Cardiac septum (tissue), 1 donor: ENCODE results near the gene FBXW10. TPM values are rescaled to one million over a fixed set of nuclear protein-coding genes. Genes with fewer than 3 reads are reported as not detected.
"Not testable (repeated sequence)": the region's sequence is repeated elsewhere in the genome, so short reads cannot be mapped to it uniquely, and the experiment has no call there.

Experiments used
- DNase-seq: peaks from one replicate; pipeline ENCODE4 v3.0.0-alpha.2; 2020; ENCODE audit warnings: low spot score
- intact Hi-C: fragments of 100-400 bp; cut with DNase I; formaldehyde crosslinking; loops from one replicate; pipeline ENCODE4 v1.14.0; 2022
- total RNA-seq: library from RNA; stranded (reverse); fragmentation: NEBNext Ultra II Directional; extraction: Animal tissue kit (Norgen Biotek cat#: 25700); gene quantifications from one replicate; pipeline ENCODE4 v1.2.1, GENCODE V29; 2021
- donor health status: DM: no; HTN: no; CAD: no.

FBXW10 gene
- total RNA-seq, 1 donor from 2014 or later: 0.51 TPM

DNA sequence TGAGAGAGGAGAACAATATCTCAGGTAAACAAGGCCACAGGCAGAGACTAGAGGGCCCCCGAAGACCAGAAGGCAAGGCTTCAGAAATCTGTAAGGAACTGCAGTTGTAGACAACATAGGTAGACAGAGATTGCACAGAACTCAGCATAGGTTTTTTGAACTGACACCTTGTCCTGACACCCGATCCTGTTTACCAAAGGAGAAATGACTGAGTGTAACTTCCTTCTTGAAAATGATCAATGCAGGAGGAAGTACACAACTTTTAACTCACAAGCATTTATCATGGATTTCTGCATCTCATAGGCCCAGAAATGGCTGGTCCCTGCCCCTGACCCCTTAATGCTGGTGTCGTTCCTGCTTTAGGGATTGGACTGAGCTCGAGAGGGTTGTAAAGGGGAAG is 872 bp downstream of the FBXW10 start:
- intact Hi-C loops, DNase-seq: not testable (repeated sequence)

DNA sequence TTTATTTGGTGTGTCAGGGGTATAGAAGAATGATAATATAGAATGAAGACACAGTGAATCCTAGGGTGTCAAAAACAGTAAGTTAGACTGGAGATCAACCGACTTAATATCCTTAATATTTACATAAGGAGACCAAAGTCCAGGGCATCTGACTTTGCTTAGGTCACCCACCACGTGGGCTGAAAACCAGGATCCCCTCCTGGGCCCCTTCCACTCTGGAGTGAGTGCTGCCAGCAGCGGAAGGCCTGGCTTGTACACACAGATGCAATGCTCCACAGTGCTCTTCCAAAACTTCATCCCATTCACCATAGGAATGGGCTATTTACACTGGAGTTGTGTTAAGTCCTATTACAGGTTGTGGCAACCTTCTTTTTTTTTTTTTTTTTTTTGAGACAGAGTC is 2.7 kb downstream of the FBXW10 start:
- intact Hi-C loops, DNase-seq: not testable (repeated sequence)

DNA sequence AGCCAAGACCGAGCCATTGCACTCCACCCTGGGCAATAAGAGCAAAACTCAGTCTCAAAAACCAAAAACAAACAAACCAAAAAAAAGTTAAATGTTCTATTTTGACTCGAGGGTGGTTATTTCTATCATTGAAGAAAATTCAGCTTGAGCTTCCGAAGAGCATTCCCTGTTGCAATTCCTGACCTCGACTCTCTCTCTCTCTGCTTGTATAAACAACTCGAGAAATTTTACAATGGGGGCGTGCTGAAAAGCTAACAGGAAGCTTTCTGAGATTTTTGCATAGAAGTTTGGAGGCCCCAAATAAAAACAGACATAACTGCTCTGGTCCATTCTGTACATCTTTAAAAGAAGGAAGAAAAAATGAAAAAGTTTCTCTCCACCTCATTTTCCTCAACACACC is 3.6 kb downstream of the FBXW10 start:
- DNase-seq, intact Hi-C loops: not testable (repeated sequence)

DNA sequence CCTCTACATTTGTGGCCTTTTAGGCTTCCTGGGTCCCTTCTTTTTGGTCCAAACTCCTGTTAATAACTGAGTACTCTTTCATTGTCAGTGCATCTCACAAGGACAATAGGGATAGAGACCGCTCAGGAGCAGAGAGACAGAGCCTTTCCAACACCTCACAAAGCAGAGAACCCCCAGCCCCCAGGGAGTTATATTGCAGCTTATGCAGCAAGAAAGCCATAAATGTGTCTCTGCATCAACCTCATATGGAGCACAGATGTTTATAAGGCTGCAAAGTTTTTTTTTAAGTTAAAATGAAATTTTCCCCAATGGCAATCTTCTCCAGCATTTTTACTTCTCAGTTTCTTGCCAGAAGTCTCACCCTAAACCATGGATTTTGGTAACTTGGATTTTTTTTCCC is 6.4 kb downstream of the FBXW10 start:
- intact Hi-C loops, DNase-seq: not testable (repeated sequence)

DNA sequence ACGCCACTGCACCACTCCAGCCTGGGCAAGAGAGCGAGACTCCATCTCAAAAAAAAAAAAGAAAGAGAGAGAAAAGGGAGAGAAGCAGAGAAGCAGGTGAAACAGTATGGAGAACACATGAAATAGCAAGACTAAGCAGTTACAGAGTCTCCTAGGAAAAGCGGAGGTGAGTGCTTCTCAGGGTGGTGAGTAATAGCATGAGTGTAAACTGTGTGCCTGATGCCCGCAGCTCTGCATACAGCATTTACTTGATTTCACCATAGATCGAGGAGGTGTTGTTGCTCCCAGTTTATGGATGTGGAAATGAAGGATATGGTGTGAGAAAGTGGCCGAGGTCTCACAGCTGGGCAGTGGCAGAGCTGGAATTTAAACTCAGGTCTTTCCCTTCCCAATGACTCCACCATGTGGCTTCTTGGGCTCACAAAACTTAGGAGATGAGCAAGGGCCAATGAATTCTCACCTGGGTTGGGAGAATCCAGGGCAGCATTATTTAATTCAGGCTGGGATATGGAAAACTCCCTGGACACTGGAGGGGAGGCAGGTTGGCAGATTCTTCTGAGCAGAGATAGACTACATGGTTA is 10.1 kb downstream of the FBXW10 start:
- intact Hi-C loops, DNase-seq: not testable (repeated sequence)

DNA sequence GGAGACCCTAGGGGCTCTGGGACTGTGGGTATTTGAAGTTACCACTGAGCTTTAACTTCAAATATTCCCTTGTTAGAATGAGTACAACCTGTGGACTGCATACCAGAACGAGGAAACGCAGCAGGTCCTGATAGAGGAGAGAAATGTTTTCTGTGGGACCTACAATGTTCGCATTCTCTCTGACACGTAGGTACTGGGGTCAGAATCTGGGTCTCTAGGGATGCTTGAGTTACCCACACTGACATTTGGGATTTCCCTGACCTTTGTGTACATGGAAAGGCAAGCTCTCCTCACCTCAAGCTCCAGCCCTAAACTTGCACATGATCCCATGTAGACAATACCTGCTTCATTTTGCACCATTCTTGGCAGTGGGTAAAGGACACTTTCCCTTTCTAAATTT is 12.1 kb downstream of the FBXW10 start:
- DNase-seq, intact Hi-C loops: not testable (repeated sequence)

DNA sequence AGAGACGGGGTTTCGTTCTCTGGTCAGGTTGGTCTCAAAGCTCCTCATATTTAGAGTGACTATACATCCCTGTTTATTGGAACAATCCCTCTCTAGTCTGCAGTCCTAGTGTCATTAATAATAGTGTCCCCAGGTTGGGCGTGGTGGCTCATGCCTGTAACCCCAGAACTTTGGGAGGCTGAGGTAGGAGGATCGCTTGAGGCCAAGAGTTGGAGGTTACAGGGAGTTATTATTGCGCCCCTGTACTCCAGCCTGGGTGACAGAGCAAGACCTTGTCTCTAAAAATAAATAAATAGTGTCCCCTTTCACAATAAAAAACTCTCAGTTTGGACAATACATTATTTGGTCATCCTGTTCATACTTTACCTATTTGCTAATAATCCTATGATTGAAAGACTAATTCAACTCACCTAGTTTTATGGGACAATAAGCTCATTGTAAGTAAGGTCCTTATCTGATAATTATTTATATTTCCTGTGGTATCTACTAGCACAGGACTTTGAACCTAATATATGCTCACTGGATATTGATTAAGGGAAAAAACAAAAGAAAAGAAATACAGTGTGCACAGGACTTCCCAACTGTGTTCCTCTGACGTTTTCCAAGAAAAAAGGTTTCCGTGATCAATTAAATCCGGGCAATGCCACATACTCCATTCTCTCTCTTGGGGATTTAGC is 13.7 kb downstream of the FBXW10 start:
- intact Hi-C loops: not testable (repeated sequence)

DNA sequence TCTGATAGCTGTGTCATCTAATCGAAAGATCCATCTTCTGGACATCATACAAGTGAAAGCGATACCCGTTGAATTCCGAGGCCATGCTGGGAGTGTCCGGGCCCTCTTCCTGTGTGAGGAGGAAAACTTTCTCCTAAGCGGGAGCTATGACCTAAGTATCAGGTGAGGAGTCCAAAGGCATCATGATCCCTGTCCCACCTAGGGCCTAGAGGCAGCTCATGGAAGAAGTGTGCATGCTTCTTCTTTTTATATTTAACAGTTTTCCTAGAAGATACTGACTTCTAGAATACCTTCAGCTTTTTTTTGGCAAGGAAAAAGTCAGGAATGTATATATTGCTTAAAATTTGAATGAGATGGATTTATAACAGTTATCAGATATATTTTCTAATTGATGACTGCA is 14.5 kb downstream of the FBXW10 start:
- DNase-seq, intact Hi-C loops: not testable (repeated sequence)

More for the DNA sequence above, 13.7 kb downstream of the FBXW10 start:
- not testable (repeated sequence) for DNase-seq

DNA sequence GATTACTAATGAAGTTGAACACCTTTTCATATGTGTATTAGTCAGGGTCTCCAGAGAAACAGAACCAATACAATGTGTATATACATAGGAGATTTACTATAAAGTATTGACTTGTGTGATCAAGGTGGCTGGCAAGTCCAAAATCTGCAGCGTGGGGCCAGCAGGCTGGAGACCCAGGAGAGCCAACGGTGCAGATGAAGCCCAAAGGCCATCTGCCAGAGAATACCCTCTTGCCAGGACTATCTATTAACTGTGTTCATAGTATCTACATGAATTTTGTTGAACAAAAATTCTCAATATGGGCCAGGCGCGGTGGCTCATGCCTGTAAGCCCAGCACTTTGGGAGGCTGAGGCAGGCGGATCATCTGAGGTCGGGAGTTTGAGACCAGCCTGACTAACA is 16.4 kb downstream of the FBXW10 start:
- intact Hi-C loops, DNase-seq: not testable (repeated sequence)

DNA sequence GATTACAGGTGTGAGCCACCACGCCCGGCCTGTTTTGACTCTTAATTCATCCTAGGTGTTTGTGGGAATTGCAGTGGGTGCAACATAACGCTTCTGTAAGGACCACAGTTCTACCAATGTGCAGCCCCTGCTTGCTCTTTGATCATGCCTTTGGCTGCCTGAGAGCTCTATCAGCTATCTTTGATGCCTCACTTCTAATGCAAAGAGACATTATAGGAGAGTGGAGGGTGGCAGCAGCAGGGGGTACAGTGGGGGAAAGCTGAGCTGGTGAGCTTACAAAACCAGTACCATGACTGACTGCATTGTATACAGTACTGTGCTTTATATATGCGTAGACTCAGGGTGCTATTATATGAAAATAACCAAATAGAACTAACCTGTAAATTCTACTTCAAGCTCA is 26.7 kb downstream of the FBXW10 start:
- intact Hi-C loops: not testable (repeated sequence)

DNA sequence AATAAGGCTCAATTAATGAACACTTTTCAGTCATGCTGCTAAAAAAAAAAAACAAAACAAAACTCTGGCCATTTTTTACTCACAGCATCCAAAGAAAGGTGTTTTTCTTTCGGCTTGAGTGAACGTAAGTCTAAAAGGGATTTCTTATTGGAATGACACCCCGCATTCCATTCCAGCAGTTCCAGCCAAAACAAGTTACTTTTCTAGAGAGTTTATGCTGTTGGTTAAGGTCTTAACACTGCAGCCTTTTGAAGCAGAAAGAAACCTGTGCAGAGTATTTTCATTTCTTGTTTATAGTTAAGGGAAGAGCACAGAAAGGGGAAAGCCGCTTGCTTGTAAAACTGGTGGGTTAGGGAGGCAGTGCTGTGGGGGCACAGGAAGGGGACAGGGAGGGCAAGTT is 27.2 kb downstream of the FBXW10 start:
- intact Hi-C loops, DNase-seq: not testable (repeated sequence)

More for the DNA sequence above, 26.7 kb downstream of the FBXW10 start:
- DNase-seq: not testable (repeated sequence)

DNA sequence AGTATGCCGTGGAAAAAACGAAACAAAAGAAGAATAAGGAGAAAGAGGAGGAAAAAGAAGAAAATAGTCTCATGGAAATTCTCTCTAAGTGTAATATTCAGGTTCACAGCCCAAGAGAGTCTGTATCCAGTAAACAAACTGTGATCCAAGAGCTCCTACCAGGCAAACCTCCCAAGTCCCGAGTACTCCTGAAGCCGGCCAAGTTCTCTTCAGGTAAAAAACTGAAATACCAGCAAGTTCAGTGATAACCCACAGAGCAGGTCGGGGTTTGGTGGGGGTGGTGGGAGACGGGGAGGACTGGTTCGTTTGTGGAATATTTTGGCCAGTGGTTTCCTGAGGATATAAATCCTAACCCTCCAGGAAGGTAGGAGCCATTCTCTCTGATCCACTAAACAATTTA is 28.6 kb downstream of the FBXW10 start:
- intact Hi-C loops: no loop called here
- no peak for DNase-seq

DNA sequence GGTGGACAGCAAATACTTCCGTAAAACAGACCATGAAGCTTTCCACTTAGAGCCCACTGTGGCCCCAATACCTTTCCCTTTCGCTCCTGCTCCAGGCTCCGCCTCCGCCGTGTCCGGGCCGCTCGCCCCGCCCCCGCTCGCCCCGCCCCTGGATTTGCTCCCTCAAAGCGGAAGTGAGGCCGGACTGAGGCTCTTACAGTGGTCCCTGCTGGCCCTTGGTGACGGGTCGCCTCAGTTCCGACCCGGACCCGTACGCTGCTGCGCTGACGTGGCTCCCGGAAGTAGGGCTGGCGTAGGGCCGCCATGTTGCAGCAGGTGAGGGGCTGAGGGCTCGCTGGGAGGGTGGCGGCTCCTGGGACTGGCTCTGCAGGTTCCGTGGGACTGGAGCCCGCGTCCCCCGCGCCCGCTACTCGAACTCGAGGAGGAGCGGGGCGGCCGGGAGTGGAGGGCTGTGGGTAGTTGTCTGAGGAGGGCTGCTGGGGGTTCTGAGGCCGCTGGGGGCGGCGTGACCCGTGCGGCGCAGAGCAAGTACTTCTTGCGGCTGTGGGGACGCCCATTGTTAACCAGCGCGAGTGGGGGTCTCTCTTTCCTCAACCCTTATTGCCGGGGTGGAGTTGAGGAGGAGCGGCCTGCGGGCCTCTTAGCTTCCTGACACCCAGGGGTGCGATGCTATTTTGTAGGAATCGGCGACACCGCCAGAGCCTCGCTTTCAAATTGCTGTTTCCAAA is 37.3 kb downstream of the FBXW10 start, which contains the start of gene TVP23B:
Gene TVP23B (plus strand): TSS at position 193 of the 728 bp plus-strand sequence. CDS start 111 bp downstream, at position 304.
- peak; percentile 99 for DNase-seq
- intact Hi-C loops: not testable (repeated sequence)

DNA sequence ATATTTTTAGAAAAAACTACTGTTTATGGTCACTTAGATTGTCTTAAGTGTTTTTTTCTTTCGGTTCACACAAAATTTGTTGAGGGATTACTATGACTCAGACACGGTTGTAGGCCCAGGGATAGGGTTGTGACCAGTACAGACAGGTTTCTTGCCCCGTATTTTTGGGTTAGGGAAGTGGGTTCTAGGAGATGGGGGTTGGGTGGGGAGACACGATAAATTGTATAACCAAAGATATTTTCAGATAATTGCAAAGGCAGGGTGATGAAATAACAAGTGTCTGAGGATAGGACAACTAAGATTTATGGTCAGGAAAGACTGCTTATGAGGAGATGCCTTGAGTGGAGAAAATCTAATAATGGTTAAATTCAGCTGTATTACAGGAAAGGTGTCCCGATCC is 38.0 kb downstream of the FBXW10 start:
- DNase-seq, intact Hi-C loops: not testable (repeated sequence)

DNA sequence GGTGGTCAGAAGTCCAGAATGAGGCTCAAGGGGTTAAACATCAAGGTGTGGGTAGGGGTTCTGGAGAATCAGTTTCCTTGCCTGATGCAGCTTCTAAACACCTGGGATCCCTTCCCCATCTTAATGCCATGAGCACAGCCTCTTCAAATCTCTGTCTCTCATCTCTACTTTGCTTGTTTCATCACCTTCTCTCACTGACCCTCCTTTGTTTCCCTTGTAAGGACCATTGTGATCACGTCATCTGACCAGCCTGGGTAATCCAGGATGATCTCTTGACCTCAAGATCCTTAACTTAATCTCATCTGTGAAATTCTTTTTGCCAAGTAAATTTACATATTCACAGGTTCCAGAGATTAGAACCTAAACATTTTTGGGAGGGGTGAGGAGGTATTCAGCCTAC is 42.1 kb downstream of the FBXW10 start:
- intact Hi-C loops, DNase-seq: not testable (repeated sequence)

DNA sequence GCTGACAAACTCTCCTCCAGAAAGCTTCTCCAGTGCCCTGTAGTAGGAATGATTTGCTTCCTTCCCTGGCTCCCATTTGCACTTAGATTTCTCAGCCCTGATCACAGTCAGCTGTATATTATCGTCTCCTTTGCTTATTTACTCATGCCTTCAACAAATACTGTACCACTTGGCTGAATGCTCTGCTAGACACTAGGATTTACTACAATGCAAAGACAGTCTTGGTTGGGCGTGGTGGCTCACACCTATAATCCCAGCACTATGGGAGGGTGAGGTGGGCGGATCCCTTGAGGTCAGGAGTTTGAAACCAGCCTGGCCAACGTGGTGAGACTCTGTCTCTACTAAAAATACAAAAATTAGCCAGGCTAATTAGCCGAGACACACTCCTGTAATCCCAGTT is 43.0 kb downstream of the FBXW10 start:
- intact Hi-C loops, DNase-seq: not testable (repeated sequence)

DNA sequence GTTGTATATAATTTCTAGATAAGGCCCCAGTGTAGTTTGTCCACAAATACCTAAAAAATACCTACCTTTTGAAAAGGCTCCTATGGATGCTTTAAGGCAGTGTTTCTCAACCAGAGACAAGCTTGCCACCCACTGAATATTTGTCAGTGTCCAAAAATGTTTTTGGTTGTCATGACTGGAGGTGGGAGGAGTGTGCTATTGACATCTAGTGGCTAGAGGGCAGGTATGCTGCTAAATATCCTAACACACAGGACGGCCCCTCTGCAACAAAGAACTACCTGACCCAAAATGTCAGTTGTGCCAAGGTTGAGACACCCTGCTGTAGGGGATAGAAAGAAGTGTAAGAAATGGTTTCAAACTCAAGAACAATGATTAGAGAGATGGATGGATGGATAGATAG is 47.5 kb downstream of the FBXW10 start:
- intact Hi-C loops, DNase-seq: not testable (repeated sequence)

DNA sequence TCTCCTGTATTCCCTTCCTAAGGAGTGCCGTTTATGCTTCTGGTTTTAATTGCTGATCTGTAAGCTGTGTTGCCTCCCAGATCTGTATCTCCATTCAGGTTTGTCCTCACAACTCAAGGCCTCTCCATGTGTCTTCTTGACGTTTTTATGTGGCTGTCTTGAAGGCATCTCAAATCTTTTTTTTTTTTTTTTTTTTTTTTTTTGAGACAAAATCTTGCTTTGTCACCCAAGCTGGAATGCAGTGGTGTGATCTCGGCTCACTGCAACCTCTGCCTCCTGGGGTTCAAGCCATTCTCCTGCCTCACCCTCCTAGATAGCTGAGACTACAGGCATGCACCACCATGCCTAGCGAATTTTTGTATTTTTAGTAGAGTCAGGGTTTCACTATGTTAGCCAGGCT is 51.0 kb downstream of the FBXW10 start:
- DNase-seq, intact Hi-C loops: not testable (repeated sequence)

DNA sequence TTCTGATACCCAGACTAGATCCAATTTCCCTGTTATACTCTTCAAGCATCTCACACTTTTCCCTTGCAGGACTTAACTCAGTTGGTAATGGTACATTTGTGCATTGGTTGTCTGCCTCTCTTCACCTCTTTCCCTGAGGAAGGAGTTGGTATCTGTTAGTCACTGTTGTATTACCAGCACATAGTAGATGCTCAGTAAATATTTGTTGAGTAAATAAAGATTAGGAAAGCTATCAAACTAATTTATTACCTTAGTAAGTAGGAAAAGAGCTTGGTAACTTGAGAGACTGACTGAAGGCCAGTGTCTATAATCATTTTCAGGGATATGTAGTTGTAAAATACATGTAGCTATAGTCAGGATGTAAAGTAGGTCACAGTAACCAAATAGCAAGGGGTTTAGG is 53.0 kb downstream of the FBXW10 start:
- intact Hi-C loops, DNase-seq: not testable (repeated sequence)
